ENCODE measurements around the gene LMNTD2.

DNA sequence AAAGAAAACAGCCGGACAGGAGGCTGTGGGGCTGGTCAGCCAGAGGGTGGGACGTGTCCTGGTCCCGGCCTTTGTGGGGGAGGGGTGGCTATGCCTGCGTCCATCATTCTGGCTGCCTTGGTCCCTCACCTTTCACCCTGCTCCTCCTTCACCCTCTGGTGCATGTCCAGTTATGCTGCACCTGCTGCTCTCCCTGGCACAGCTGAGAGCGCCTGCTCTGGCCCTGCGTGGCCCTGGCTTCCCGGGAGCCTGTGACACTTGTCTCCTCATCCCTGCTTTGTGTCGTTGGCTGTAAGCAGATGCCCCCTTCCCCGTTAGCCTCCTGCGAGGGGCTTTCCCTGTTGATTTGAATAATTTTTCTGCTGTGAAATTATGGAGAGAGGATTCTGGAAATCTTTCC, 32.4 kb upstream of the LMNTD2 start:
- TF ChIP-seq, protein P1, sequence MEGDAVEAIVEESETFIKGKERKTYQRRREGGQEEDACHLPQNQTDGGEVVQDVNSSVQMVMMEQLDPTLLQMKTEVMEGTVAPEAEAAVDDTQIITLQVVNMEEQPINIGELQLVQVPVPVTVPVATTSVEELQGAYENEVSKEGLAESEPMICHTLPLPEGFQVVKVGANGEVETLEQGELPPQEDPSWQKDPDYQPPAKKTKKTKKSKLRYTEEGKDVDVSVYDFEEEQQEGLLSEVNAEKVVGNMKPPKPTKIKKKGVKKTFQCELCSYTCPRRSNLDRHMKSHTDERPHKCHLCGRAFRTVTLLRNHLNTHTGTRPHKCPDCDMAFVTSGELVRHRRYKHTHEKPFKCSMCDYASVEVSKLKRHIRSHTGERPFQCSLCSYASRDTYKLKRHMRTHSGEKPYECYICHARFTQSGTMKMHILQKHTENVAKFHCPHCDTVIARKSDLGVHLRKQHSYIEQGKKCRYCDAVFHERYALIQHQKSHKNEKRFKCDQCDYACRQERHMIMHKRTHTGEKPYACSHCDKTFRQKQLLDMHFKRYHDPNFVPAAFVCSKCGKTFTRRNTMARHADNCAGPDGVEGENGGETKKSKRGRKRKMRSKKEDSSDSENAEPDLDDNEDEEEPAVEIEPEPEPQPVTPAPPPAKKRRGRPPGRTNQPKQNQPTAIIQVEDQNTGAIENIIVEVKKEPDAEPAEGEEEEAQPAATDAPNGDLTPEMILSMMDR (IDR thresholded peaks at IDR 0.05), result no peak
- TF ChIP-seq POLR2A (IDR thresholded peaks at IDR 0.05), result no peak
